CD14-positive monocyte (primary cell): ENCODE measurements around the gene CD34. TPM values are rescaled to one million over a fixed set of nuclear protein-coding genes. Genes with fewer than 3 reads are reported as not detected.

ENCODE experiments used
- DNase-seq, 3 donors: peaks; one replicate each; pipeline ENCODE4 v3.0.0-alpha.2; 2011 to 2022
- H2AFZ ChIP-seq: 2 replicates; pipeline ENCODE4 v1.6.0; 2012; ENCODE audit warnings: mild to moderate bottlenecking, low read depth, low read length, inconsistent platforms; ENCODE audit not compliant: insufficient read depth, poor library complexity, severe bottlenecking
- H3K27ac ChIP-seq, 2 donors: 1 replicate in 1 of 2; 2 replicates in 1 of 2; pipeline ENCODE4 v1.5.1; 2012 to 2013; ENCODE audit warnings: low read length in 2 of 2, control low read depth in 1 of 2, inconsistent platforms in 1 of 2, low read depth in 1 of 2, mild to moderate bottlenecking in 1 of 2
- H3K27me3 ChIP-seq, 2 donors: one replicate each; pipeline versions ENCODE4 v1.6.0 to v1.6.1; 2011 to 2013; ENCODE audit warnings: low read length in 2 of 2; ENCODE audit not compliant: control insufficient read depth in 2 of 2, insufficient read depth in 2 of 2
- H3K36me3 ChIP-seq, 2 donors: replicated peaks in 1 of 2; 1 replicate in 1 of 2; 2 replicates in 1 of 2; pipeline versions ENCODE4 v1.5.1 to v1.6.1; 2012 to 2013; ENCODE audit warnings: low read length in 2 of 2, control low read depth in 1 of 2, inconsistent platforms in 1 of 2, mild to moderate bottlenecking in 1 of 2; ENCODE audit not compliant: insufficient read depth in 2 of 2, control insufficient read depth in 1 of 2
- H3K4me1 ChIP-seq, 2 donors: 1 replicate in 1 of 2; 2 replicates in 1 of 2; pipeline versions ENCODE4 v1.5.1 to v1.6.1; 2012 to 2013; ENCODE audit warnings: low read length in 2 of 2, control low read depth in 1 of 2, inconsistent platforms in 1 of 2, mild to moderate bottlenecking in 1 of 2, moderate library complexity in 1 of 2; ENCODE audit not compliant: insufficient read depth in 2 of 2, control insufficient read depth in 1 of 2
- H3K4me2 ChIP-seq: replicated peaks from 2 replicates; pipeline ENCODE3; 2012; ENCODE audit warnings: low read length, moderate library complexity, mild to moderate bottlenecking; ENCODE audit not compliant: poor library complexity, severe bottlenecking; ENCODE audit errors: extremely low read depth
- H3K4me3 ChIP-seq, 3 experiments: fragments of 200-600 bp in 1 of 3; sonication (generic) in 1 of 3; replicated peaks in 1 of 3; 1 replicate in 2 of 3; 2 replicates in 1 of 3; pipeline ENCODE4 v1.5.1; 2011 to 2013; ENCODE audit warnings: low read length in 3 of 3, mild to moderate bottlenecking in 3 of 3, control low read depth in 2 of 3, low read depth in 2 of 3, inconsistent platforms in 1 of 3, moderate library complexity in 1 of 3
- H3K79me2 ChIP-seq: 2 replicates; pipeline ENCODE4 v1.6.0; 2012; ENCODE audit warnings: mild to moderate bottlenecking, control low read depth, inconsistent platforms, low read length, moderate library complexity; ENCODE audit not compliant: insufficient read depth
- H3K9ac ChIP-seq: 2 replicates; pipeline ENCODE4 v1.6.0; 2017; ENCODE audit warnings: low read length, mild to moderate bottlenecking; ENCODE audit not compliant: insufficient read depth, poor library complexity, severe bottlenecking
- H3K9me3 ChIP-seq, 2 donors: replicated peaks in 1 of 2; 1 replicate in 1 of 2; 2 replicates in 1 of 2; pipeline versions ENCODE4 v1.5.1 to v1.6.1; 2012 to 2013; ENCODE audit warnings: low read length in 2 of 2, control low read depth in 1 of 2; ENCODE audit not compliant: control insufficient read depth in 1 of 2, insufficient read depth in 1 of 2
- H4K20me1 ChIP-seq: 2 replicates; pipeline ENCODE4 v1.6.0; 2012; ENCODE audit warnings: mild to moderate bottlenecking, low read length, control low read depth, moderate library complexity; ENCODE audit not compliant: insufficient read depth
- H3K27ac Mint-ChIP-seq, 7 donors: one replicate each; pipeline ENCODE4 v1.8.0; 2020; ENCODE audit warnings: mild to moderate bottlenecking in 7 of 7, mixed read lengths in 7 of 7, moderate library complexity in 6 of 7, inconsistent platforms in 2 of 7
- H3K27me3 Mint-ChIP-seq, 3 donors: one replicate each; pipeline ENCODE4 v1.8.0; 2021 to 2022; ENCODE audit warnings: low read depth in 3 of 3, mild to moderate bottlenecking in 3 of 3, mixed read lengths in 3 of 3, moderate library complexity in 3 of 3, inconsistent platforms in 1 of 3
- H3K36me3 Mint-ChIP-seq, 2 donors: one replicate each; pipeline ENCODE4 v1.8.0; 2020; ENCODE audit warnings: mixed read lengths in 2 of 2, inconsistent platforms in 1 of 2, mild to moderate bottlenecking in 1 of 2
- H3K4me1 Mint-ChIP-seq: one replicate; pipeline ENCODE4 v1.8.0; 2020; ENCODE audit warnings: mild to moderate bottlenecking, mixed read lengths
- H3K4me3 Mint-ChIP-seq, 2 donors: one replicate each; pipeline ENCODE4 v1.8.0; 2020; ENCODE audit warnings: mild to moderate bottlenecking in 2 of 2, mixed read lengths in 2 of 2, moderate library complexity in 1 of 2
- H3K9me3 Mint-ChIP-seq, 7 donors: one replicate each; pipeline ENCODE4 v1.8.0; 2020 to 2022; ENCODE audit warnings: mixed read lengths in 7 of 7, mild to moderate bottlenecking in 6 of 7, moderate library complexity in 6 of 7, inconsistent platforms in 2 of 7
- whole genome bisulfite sequencing: methylation state at CpG from one replicate; pipeline ENCODE4 v1.1.5; 2013; ENCODE audit warnings: missing lambda C conversion rate; ENCODE audit not compliant: insufficient coverage; 5-methylcytosine and 5-hydroxymethylcytosine counted together
- intact Hi-C, 2 donors: fragments of 100-400 bp; cut with micrococcal nuclease; formaldehyde crosslinking; loops; one replicate each; pipeline versions ENCODE4 v1.15.0 to v1.15.1; 2023
- polyA plus RNA-seq, 3 donors: library from polyadenylated mRNA; depleted of rRNA in 1 of 3; unstranded in 2 of 3; stranded (reverse) in 1 of 3; fragments of 300-500 nt in 2 of 3; fragments of >200 nt in 1 of 3; fragmentation: Illumina TruSeq in 2 of 3; gene quantifications; 1 replicate in 2 of 3; 2 replicates in 1 of 3; pipeline ENCODE4 v1.2.3, GENCODE V29; 2012 to 2021
- TF ChIP-seq, protein P1 (sequence below): fragments of 200-600 bp; IDR thresholded peaks from one replicate; pipeline ENCODE4 v1.8.0; 2022; ENCODE audit warnings: antibody characterized with exemption, mild to moderate bottlenecking

The CD34 gene
- polyA plus RNA-seq, 3 donors: 0.03 TPM; not detected in 2

DNA sequence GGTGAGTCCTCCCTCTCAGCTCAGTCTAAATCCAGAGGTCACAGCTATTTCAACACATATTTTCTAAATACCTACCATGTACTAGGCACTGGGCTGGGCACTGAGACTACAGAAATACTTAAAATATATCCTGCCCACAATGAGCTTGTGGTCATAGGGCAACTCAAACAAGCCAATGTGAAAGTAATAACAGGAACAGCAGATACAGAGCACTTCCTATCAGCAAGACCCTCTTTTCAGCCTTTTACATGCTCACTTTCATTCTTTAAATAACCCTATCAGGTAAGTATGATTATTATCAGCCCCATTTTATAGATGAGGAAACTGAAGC, 71.9 kb downstream of the CD34 start:
- no peaks in the 10 kb centered on the region for H3K27me3 ChIP-seq
- Mint-ChIP-seq H3K4me1 (peaks cover 43% of the 10 kb centered on the region), H3K27me3 (no peaks in the 10 kb centered on the region), H3K9me3 (no peaks in the 10 kb centered on the region), H3K36me3 (peaks cover 54 to 58% of the 10 kb centered on the region in 2 donors), H3K27ac (no peak overlapping the region), H3K4me3 (no peak overlapping the region)
- peaks cover 91% of the 10 kb centered on the region for H4K20me1 ChIP-seq
- H3K4me3 ChIP-seq: no peak overlapping the region
- peaks cover 87% of the 10 kb centered on the region for H3K79me2 ChIP-seq
- no peak overlapping the region for H2AFZ ChIP-seq
- peaks cover 18 to 37% of the 10 kb centered on the region in 2 donors for H3K4me1 ChIP-seq
- no peak overlapping the region for H3K9ac ChIP-seq
- no peak overlapping the region for H3K27ac ChIP-seq
- TF ChIP-seq, protein P1, sequence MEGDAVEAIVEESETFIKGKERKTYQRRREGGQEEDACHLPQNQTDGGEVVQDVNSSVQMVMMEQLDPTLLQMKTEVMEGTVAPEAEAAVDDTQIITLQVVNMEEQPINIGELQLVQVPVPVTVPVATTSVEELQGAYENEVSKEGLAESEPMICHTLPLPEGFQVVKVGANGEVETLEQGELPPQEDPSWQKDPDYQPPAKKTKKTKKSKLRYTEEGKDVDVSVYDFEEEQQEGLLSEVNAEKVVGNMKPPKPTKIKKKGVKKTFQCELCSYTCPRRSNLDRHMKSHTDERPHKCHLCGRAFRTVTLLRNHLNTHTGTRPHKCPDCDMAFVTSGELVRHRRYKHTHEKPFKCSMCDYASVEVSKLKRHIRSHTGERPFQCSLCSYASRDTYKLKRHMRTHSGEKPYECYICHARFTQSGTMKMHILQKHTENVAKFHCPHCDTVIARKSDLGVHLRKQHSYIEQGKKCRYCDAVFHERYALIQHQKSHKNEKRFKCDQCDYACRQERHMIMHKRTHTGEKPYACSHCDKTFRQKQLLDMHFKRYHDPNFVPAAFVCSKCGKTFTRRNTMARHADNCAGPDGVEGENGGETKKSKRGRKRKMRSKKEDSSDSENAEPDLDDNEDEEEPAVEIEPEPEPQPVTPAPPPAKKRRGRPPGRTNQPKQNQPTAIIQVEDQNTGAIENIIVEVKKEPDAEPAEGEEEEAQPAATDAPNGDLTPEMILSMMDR: no peak
- H3K36me3 ChIP-seq: peaks cover 3 to 40% of the 10 kb centered on the region in 2 donors
- no peak for DNase-seq
- no peaks in the 10 kb centered on the region for H3K9me3 ChIP-seq
- intact Hi-C loops: no loop called here
- H3K4me2 ChIP-seq: no peak overlapping the region

DNA sequence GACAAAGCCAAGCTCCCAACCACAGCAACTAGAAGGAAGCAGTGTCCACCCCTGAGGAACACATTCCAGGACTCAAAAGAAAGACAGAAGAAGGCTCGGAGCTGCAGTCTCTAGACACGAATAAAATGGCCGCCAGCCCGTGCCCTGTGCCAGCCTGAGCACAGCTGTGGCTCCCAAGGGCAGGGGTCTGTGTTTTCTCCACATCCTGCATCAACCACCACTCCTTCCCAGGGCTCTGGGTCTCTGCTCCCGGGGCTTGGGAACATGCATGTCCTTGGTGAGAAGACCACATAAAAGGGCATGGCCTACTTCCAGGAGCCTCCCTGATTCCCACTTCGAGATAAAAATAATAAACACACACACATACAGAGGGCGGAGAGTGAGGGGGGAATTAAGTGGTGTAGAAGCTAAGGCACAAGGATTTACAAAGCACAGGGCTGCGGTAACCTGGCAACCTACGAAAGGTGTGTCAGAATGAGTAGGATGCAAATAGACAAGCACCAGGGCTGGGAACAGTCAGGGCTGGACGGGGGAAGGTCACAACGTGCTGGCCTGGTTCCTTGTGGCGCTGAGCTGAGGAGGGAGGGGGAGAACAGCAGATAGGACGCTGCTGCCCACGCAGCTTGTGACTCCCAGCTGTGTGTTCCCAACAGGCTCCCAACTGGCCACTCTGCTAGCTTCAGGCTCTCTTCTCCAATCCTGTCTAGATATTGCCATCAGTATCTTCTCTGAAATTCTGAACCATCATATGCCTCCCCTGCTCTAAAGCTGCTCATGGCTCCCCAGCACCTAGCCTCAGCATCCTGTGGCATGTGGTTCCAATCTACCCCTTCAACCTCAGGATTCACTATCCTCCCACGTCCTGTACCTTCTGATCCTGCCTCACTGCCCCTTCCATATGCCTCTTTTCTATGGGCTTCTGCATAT, 72.5 kb downstream of the CD34 start:
- Mint-ChIP-seq H3K4me1 (peaks cover 43% of the 10 kb centered on the region), H3K9me3 (no peaks in the 10 kb centered on the region), H3K4me3 (no peak overlapping the region), H3K27me3 (peaks cover 0 to under 1% (median 0%) of the 10 kb centered on the region in 3 donors), H3K27ac (peak overlapping the region in 2 of 7 donors; percentile 71 to 77), H3K36me3 (peaks cover 51 to 52% of the 10 kb centered on the region in 2 donors)
- Histone ChIP-seq H3K4me1 (peaks cover 18 to 37% of the 10 kb centered on the region in 2 donors), H4K20me1 (peaks cover 91% of the 10 kb centered on the region), H3K4me3 (no peak overlapping the region), H3K9ac (no peak overlapping the region), H3K4me2 (no peak overlapping the region), H3K36me3 (peaks cover 3 to 40% of the 10 kb centered on the region in 2 donors), H3K9me3 (no peaks in the 10 kb centered on the region), H3K79me2 (peaks cover 82% of the 10 kb centered on the region), H3K27me3 (no peaks in the 10 kb centered on the region), H3K27ac (no peak overlapping the region), H2AFZ (no peak overlapping the region)
- intact Hi-C loops: no loop called here
- TF ChIP-seq, protein P1: no peak
- no peak for DNase-seq
- WGBS: 95% methylated on average over 10 of the region's 15 CpGs
